ENCODE results near the gene PTPN23.

DNA sequence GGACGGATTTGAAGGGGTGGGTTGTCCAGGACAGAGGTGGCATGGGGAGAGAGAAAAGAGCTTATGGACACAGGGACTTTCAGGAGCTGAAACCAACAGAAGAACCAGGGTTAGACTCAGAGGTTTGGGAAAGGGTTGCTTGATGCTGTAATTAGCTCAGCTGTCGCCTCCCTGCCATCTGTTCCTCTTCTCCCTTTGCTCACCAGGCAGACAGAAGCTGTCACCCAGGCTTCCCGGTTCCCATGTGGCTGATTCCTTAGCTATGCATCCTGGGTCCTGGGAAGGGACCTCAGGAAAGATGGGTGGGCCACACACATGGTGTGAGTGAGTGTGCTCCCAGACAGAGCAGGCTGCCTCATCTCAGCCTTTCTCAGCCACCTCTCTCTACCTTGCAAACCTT, 14.1 kb downstream of the PTPN23 start:
- TF ChIP-seq, protein P1, sequence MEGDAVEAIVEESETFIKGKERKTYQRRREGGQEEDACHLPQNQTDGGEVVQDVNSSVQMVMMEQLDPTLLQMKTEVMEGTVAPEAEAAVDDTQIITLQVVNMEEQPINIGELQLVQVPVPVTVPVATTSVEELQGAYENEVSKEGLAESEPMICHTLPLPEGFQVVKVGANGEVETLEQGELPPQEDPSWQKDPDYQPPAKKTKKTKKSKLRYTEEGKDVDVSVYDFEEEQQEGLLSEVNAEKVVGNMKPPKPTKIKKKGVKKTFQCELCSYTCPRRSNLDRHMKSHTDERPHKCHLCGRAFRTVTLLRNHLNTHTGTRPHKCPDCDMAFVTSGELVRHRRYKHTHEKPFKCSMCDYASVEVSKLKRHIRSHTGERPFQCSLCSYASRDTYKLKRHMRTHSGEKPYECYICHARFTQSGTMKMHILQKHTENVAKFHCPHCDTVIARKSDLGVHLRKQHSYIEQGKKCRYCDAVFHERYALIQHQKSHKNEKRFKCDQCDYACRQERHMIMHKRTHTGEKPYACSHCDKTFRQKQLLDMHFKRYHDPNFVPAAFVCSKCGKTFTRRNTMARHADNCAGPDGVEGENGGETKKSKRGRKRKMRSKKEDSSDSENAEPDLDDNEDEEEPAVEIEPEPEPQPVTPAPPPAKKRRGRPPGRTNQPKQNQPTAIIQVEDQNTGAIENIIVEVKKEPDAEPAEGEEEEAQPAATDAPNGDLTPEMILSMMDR (conservative IDR thresholded peaks at IDR 0.05; ENCODE audit: low read length), result no peak
- no peak for TF ChIP-seq EZH2phosphoT487 (IDR thresholded peaks at IDR 0.05; ENCODE audit: borderline replicate concordance, low read depth, low read length)
